CD4-positive, alpha-beta T cell treated with Interferon alpha-2 for 1 hour (primary cell): Measurements from ENCODE around the gene EQTN.
"Not testable (repeated sequence)": the region's sequence is repeated elsewhere in the genome, so short reads cannot be mapped to it uniquely, and the experiment has no call there.

Source experiments
- DNase-seq, 2 donors: peaks; one replicate each; pipeline ENCODE4 v3.0.0-alpha.2; 2020 to 2022

The EQTN gene

DNA sequence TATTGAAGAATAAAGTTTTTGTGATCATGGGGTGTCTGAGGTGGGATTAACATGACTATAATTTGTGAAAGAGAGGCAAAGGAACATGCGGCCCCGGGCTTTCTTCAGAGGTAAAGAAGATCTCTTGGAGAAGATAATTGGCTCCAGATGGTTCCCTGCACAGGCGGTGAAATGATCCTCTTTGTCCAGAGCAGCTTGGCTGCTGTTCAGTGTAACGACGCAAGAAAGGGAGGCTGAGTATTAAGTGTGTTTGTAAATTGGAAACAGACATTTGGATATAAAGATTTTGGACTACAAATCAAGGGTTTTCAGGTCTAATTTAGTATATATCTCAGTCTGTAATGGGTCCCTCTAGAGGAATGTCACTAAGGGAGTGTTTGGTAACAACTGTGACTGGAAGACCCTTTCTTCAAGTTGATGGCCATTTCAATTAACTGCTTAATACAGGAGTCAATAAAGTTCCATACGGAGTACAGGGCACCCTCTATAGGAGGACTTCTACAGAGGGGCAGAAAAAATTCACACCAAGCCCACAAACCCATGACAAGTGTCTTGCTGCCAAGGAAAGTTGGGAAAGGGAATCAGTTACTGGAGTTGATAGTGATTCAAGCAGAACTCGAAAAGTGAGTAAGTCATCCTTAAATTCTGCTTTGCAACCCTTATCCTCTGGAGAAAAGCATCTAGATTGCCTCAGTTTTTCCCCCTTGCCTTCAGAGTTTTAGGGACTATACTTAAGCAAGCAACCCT is 4.1 kb downstream of the EQTN start:
- no peak for DNase-seq

DNA sequence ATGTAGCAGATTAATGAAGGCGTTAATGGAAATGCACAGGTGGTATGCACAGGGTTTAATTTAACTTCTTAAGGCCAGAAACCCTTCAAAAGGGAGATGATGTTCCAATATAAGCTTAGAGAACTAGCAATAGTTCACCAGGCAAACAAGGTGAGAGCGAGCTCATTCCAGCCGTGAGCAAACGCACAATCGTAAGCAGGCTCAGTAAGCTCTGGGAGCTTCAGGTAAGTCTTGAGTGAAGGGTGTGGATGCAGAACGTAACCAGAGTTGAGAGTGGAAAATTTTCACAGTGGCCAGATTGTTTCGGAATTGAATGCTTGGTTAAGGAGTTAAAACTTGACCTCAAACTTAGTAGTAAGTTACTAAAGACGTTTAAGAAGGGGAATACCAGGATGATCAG is 5.7 kb downstream of the EQTN start:
- no peak for DNase-seq

DNA sequence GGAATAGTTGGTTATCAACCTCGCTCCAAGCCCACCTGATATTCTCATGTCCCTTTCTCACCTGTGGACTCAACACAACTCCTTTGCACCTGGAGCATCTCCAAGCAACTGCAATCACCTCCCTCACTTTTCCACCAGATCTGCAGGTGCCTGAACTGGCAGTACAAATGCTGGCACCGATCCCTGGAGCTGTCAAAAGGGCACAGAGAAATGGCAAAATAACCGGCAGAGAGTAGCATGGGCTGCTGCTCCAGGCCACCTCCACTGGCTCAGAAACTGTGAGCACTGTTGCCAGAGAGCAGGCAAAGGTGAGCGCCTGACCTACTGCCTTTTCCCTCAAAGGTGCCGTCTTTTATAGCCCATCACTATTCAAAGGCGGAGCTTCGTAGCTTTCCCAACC is 14.7 kb downstream of the EQTN start:
- DNase-seq: no peak

DNA sequence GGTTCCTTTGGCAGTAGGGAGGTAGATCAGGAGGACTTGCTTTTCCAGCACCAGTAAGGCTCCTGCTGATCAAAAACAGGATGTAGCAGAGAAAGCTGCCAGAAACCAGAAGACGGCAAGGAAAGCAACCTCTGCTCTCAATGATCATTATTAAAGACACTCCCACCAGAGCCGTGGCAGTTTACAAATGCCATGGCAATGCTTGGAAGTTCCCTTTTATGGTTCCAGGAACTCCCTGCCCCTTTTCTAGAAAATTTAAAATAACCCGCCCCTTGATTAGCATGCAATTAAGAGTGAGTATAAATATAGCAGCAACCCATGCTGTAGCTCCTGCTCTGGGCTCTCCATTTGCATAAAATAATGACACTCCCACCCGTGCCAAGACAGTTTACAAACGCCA is 16.1 kb downstream of the EQTN start:
- no peak for DNase-seq

DNA sequence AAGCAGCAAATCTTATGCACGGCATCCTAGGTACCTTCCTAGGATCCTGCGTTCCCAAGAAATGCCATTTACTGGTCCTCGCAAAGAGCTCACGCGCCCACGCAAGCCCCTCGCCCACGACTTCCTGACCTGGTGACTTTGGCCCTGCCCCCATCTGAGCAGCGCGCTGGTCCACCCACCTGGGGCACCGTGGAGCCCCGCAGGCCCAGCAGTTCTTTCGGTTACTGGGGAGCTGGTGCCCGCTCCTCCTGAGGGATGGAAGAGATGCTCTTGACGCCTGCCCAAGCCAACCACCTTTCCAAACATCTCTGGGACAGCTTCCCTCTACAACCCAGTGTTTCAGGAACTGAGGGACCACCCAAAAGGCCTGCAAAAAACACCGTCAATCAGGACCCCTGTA is 16.7 kb downstream of the EQTN start:
- no peak for DNase-seq

DNA sequence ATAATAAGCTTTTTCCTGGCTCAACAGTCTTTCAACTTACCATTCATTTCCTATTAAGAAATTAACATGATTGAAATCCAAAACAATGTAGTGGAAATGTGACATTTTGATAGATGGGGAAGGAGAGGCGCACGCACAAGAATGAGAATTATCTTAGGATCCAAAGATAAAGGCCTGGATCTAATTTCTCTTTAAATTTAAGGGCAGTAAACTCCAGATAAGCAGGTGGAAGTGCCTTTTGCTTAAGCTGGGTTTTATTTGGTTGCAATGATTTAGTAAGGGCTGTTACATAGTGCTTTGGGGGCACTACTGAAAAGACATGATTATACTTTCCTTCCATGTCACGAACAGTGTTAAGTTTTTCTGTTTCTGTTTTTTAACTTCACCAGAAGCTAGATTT is 17.3 kb downstream of the EQTN start:
- no peak for DNase-seq

DNA sequence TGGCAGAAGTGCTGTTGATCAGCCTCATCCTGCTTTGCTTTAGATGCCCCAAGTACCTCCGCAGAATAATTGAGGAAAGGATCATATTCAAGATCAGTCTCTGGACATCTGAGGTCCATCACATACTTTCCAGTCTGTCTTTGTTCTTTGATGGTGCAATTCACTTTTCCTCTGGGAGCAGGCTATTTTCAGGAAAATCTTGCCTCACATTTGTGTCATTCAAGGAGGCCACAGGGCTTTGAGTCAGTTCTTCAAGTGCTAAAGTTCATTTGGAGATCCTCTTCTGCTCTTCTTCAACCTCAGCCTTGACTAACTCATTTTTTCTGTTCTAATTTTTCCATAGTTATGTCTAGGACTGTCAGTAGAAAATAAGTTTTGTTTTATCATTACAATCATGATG is 18.6 kb downstream of the EQTN start:
- DNase-seq: no peak

DNA sequence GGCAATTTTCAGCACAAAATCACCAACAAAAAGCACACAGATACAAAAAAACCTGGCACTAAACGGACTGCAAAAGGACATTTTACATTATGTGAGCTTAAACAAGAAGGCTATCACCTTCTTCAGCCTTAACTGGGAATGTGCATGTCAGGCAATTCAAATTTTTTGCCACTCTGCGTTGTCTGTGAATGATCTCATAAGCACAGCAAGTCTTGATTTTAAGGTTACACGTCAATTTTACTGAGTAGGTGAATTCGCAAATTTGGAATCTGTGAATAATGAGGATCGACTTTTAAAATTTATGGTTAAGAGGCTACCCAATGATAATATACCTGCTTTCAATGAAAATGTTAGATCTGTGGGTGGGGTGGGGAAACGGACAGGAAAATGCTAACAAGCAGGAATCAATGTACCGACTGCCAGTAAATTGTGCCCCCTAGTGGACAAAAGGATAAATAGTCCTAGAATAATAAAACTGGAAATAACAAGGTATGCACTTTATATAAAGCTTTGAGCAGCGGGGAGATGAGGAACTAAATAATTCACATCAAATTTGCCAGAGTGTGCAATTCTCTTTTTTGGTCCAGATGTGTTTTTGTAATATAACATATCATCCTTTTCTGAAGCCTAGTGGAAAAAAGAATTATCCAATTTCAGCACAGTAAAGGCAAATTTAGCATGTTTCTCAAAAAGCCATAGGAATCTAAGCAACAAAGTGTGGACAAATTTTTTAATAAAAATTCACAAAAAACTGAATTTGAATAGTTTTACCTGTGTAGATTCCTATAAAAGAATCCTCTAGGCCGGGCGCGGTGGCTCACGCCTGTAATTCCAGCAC is 20.5 kb downstream of the EQTN start:
- DNase-seq: peak in 1 of 2 donors; percentile 47

DNA sequence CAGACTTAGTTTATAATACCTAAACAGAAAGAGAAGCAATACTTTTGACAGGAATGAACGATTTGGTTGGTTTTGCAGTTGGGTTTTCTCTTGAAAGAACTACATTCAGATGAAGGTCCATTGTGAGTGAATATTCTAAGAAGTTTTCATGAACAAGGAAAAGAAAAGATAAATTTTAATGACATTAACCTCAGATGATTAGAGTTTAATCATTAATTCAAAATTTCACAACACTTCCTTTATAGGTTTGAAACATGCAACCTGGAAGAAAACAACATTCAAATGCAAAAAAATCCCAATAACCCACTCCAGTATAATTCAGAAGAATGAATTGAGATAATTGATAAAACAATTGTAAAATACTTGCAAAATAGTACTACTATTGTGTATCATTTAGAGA is 23.8 kb downstream of the EQTN start:
- no peak for DNase-seq

DNA sequence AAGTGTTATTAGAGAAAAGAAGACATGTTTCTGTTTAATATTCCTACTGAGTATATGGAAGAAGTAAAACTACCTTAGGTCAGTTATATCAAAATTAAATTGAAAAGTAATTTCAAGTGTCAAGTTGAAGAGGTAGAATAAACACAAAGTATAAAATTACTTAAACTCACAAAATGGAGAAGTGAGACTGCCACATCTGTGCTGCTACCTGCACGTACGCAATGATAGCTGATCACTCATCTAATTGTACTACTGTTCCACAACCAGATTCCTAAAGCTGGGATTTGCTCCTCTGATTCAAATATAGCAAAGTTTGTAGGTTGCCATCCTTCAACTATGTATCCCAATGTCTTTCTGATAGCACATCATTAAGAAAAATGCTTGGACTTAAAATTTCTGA is 24.8 kb downstream of the EQTN start:
- DNase-seq: no peak

DNA sequence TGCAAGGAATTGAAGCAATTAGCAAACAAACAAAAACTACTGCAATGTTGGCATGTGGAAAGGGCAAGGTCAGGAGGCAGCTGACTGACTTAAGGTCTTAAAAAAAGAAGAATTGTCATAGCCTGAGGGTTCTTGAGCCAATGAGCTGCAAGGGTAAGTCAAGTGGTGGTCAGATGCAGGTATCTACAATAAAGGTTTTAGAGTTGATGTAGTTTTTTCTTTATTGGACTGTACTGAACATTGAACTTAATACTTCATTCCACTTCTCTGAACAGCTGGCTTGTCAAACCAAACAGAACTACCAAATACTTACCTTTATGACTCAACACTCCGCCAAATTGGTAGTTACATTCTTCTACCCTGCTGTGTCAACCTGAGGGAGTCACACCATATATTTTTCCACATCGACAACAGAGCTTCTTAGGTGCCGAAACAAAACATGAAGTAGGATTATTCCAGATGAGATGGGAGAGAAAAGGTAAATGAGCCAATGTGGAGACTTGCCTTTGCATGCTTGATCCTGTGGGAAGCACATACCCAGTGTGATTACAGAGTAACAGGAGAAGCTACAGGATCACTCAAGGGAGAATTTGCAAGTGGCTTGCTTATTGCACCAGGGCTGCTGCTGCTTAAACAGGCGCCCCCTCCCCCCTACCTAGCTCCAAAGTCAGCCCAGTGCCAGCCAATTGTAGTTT is 35.3 kb downstream of the EQTN start:
- DNase-seq: no peak

DNA sequence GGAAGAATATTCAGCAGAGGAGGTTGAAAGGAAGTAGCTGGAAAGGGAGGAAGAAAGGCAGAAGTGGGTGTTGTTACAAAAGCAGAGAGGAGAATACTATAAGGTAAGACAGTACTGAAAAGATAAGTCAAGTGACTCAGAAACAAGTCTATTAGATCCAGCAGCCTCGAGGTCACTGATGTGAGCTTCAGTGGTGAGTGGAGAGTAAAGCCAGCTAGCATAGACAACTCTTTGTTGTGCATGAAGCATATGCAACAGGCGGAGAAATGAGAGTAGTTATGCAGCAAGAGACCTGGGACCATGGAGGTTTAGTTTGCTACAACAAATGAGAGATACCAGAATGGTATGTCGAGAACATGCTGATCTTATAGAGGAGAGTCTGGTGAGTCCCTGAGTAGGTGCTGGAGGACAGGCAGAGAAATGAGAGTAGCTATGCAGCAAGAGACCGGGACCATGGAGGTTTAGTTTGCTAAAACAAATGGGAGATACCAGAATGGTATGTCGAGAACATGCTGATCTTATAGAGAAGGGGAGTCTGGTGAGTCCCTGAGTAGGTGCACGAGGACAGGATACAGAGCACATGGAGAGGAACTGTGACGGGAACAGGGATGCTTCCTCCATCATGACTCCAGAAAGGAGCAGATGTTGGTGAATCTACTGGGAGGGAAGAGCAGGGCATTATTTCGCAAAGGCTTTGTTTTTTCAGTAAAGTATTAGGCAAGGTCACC is 36.0 kb downstream of the EQTN start:
- no peak for DNase-seq

DNA sequence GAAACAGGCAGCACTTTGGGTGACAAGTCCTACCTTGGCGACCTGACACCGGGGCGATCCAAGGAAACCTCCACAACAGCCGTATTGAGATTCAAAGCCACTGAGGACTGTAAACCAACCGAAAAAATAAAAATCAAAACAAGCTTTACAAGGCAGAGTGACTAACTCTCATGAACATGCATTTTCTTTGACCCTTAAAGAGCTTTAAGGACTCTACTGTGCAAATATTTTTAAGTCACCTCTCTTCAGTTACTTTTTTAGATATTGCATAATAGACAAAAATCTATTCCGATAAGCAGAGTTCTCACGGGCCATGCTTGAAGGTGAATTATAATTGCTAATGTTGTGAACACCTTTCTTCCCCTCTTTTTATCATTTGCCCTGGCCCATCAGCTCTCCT is 38.3 kb downstream of the EQTN start:
- no peak for DNase-seq

DNA sequence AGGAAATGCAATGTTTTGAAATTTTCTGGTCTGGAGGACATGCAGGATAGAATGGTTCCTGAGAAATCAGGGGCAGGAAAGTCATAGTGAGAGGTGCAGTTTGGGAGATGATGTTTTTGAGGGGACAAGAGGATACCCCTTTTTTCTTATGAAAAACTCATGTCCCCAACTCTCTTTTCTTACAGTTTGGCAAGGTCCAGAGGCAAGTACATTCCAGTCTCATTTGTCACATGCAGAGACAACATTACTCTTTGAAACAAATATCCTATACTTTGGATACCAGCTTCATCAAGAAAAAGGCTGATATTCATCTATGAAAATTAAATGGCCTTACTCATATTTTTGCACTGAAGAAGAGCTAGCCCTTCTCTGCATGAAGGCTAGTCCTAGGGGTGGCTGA is 48.2 kb downstream of the EQTN start:
- DNase-seq: no peak

DNA sequence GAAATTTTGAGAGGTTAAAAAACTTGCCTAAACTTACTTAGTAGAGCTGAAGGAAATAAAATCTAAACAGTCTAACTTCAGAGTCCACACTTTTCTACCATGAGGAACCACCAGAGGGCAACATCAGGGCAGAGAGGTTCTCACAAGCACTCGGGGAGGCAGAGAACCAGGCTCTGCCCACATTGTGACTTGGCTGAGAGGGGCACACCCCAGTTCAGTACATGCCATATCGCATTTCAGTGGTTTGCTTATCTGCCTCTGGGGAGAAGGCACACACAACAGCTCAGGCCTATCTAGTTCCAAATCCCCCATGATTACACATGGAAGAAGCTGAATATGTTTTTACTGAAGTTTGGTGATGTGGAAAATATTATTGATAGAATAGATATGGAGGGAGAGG is 49.2 kb downstream of the EQTN start:
- DNase-seq: no peak

DNA sequence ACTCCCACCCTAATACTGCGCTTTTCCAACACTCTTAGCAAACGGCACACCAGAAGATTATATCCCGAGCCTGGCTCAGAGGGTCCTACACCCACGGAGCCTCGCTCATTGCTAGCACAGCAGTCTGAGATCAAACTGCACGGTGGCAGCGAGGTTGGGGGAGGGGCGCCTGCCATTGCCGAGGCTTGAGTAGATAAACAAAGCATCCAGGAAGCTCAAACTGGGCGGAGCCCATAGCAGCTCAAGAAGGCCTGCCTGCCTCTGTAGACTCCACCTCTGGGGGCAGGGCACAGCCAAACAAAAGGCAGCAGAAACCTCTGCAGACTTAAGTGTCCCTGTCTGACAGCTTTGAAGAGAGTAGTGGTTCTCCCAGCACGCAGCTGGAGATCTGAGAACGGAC is 57.3 kb downstream of the EQTN start:
- not testable (repeated sequence) for DNase-seq
